GM13976 (cell line): Measurements from ENCODE around the gene MRPL9.

Experiments used
- DNase-seq: peaks from one replicate; pipeline ENCODE4 v3.0.0; 2012; ENCODE audit warnings: low spot score
- in situ Hi-C: fragments of 300-500 bp; cut with MboI; formaldehyde crosslinking; loops from one replicate; pipeline ENCODE4 v1.12.0; 2022; ENCODE audit warnings: low sequenced_read_pairs, mixed read lengths, inconsistent platforms; ENCODE audit not compliant: unreplicated experiment
- TF ChIP-seq, protein P1 (sequence below): IDR thresholded peaks from 2 replicates; pipeline ENCODE4 v1.5.1; 2012; ENCODE audit warnings: borderline replicate concordance, mild to moderate bottlenecking; ENCODE audit not compliant: insufficient read depth; ENCODE audit errors: extremely low read depth, missing control alignments, control extremely low read depth

Gene MRPL9

DNA sequence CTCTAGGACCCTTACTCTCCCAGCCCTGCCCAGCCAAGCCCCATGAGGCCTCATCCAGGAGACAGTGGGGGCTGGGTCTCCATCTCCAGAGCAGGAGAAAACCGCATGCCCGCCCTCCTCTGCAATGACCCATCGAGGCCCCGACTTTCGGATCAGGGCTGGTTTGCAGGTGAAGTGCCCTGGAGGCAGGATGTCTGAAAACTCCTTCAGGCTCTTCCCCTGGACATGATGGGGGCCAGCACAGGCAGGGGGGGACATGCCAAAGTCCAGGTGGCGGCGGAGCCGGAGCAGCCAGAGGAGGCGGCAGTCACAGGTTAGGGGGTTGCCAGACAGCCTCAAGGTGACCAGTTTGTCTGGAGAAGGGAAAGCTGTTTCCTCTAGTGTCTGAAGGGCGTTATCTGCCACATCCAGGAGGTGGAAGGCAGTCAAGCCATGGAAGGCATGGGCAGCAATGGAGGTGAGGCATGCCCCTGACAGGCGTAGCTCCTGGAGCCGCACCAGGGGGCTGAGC is 38.1 kb upstream of the MRPL9 start:
- peak; percentile 17 for DNase-seq
- in situ Hi-C loops, result no loop called here

DNA sequence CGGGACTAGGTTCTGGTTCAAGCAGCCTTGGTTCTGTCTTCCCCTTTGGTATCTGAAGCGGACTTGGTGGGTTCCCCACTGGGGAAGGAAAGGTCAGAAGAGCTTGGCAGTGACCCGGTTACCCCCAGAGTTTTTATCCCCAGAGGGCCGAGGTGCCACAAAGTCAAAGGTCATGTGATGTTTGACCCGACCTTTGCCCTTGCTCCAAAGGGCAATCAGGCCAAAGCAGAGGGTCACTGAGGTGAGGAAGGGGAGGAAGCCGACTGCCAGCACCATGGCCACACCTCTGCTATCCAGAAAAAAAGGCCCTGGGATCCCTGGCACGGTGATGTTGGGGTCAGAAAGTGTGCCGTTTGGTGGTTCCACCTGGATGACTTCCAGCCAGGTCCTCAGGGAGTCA is 37.5 kb upstream of the MRPL9 start:
- no peak for DNase-seq
- TF ChIP-seq, protein P1, sequence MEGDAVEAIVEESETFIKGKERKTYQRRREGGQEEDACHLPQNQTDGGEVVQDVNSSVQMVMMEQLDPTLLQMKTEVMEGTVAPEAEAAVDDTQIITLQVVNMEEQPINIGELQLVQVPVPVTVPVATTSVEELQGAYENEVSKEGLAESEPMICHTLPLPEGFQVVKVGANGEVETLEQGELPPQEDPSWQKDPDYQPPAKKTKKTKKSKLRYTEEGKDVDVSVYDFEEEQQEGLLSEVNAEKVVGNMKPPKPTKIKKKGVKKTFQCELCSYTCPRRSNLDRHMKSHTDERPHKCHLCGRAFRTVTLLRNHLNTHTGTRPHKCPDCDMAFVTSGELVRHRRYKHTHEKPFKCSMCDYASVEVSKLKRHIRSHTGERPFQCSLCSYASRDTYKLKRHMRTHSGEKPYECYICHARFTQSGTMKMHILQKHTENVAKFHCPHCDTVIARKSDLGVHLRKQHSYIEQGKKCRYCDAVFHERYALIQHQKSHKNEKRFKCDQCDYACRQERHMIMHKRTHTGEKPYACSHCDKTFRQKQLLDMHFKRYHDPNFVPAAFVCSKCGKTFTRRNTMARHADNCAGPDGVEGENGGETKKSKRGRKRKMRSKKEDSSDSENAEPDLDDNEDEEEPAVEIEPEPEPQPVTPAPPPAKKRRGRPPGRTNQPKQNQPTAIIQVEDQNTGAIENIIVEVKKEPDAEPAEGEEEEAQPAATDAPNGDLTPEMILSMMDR, result no peak
- in situ Hi-C loops, result no loop called here

More for the DNA sequence above, 38.1 kb upstream of the MRPL9 start:
- TF ChIP-seq, protein P1, result no peak

DNA sequence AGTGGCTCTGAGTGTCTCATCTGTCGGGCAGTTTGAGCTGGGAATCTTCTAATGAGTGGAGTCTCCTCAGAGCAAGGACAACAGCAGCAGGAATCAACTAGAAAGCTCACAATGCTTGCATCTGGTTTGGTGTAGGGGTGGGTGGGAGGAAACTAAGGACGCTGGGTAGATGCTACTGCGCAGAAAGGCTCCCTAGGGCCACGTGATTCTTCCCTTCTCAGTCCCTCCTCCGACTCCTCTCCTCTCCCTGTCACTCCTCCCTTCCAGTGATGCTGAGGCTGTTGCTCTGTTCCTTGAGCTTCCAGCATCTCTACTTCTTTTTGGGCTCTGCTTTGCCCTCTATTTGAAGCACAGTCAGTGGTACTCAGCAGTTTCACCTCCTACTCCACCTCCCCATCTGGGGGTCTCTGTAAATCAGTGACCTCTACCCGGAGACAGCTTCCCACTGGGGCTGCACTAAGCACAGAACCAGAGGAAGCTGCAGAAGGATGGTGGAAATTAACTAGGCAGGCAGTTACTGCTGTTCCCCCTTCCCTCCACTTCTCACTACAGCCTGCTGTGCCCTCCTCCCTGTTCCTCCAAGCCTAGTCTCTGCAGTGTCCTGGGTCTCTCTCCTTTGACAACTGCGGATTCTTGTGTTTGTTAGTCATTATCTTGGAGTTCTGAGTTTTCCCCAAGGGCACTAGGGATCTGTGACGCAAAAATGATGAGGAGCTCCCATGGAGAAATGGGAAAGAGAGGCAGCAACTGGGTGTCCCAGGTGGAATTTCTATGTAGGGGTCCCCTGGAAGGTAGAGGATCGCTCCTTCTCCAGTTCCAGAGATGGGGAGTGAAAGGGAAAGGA is 36.1 kb upstream of the MRPL9 start:
- DNase-seq, result no peak
- in situ Hi-C loops, result no loop called here
- TF ChIP-seq, protein P1, result no peak

DNA sequence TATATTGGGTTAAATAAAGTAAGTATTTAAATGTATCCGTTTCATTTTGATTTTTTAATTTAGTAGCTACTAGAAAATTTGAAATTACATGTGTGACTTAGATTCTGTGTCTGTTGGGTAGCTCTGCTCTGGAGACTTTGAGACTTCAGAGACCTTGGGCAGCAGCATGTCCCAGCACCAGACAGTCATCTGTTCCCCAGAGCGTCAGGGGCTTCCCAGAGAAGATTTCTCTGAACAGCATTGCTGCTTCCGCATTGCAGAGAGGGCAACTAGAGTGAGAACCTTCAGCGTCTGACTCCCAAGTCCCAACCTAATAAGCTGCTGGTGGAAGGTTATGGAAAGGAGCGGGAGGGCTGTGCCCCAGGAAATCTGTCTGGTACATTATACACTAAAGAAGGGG is 35.3 kb upstream of the MRPL9 start:
- in situ Hi-C loops, result no loop called here
- no peak for DNase-seq
- TF ChIP-seq, protein P1, result no peak

DNA sequence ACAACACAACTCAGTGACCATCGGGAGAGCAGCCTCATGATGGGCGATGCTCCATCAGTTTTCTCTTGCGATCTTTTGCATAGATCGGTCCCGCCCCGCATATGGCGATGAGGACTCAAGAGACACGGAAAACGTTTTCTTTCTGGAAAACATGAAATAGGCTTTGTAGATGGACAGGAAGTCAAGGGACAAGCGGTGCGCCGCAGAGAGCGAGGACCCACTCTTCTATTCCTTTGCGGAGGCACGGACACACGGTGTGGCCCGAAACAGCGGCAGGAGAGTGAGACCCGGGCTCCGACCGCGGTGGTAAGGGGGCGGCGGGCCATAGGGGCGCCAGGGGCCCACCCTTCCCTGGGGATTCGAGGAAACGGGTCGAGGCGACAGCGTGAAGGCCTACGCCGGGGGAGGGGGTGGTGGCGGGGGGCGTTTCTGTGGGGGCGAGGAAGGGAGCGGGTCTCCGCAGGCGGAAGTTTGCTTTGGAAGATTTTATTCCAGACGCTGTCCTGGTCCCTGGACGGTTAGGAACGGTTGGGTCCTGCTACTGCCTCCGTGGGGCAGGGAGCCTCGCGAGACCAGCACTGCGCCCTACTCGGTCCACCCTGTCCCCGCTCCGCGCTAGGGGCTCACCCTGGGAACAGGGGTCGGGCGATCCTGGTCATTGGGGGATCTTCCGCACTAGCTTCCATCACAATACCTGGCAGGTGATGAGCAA is 27.8 kb upstream of the MRPL9 start:
- in situ Hi-C loops, result no loop called here
- DNase-seq, result no peak
- TF ChIP-seq, protein P1, result no peak

DNA sequence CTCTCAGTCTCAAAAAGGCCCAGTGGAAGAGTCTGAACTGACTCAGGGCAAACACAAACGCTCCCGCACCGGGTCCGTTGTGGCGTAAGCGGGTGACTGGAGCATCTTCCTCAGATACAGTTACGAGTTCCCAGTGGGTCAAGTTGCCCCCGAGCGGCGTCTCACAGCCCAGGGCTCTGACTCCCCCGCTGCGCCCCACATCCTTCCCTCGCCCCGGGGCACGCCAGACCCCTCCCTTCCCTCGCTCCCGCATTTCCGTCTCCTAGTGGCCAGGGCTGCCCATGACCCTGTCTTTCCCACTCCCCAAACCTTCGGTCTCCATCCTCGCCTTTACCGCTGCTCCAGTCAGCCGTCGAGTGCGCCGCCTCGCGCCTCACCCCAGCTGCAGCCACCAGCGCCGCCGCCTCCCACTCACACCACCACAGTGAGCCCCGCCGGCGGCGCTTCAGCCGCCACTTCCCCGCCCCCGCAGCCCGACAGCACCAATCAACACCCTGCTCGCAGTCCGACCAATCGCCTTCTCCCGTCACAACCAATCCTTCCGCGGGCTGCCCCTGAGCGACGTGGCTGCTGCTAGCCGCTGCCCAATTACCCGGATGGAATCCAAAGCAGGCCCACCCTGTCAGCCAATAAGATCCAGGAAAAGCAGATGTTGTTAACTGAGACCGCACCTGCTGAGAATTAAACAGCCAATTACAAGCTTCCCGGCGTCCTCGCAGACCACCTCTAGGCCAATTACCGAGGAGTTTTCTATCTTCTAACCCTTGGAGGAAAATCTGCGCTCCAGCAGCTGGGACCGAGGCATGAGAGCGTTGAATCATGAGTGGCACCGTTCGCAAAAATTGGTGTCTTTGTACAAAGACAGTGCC is 27.0 kb upstream of the MRPL9 start, which contains the start of gene TDRKH:
Gene TDRKH (minus strand): TSS at position 430 of the 869 bp plus-strand sequence. CDS start 7,478 bp downstream, outside the sequence.
- in situ Hi-C loops, result no loop called here

More for the DNA sequence above, 27.0 kb upstream of the MRPL9 start, which contains the start of gene TDRKH:
- peak; percentile 99 for DNase-seq
- TF ChIP-seq, protein P1, result peak; percentile 47
